ENCODE results near the gene EDAR.

The EDAR gene

GRCh38 chr2:108923736-108924579, 65.1 kb downstream of the EDAR start:
- DNase-seq = no peak

GRCh38 chr2:108923019-108923700, 65.9 kb downstream of the EDAR start:
- no peak for DNase-seq

GRCh38 chr2:108922141-108922915, 66.7 kb downstream of the EDAR start:
- DNase-seq = no peak

GRCh38 chr2:108921096-108922030, 67.7 kb downstream of the EDAR start:
- no peak for DNase-seq

GRCh38 chr2:108920686-108921085, 68.3 kb downstream of the EDAR start:
- no peak for DNase-seq

GRCh38 chr2:108919571-108920373, 69.2 kb downstream of the EDAR start:
- DNase-seq = no peak

GRCh38 chr2:108918941-108919341, 70.1 kb downstream of the EDAR start:
- no peak for DNase-seq

- no peak for DNase-seq
Measured at GRCh38 chr2:108918156-108918874, 70.7 kb downstream of the EDAR start.

GRCh38 chr2:108917526-108917925, 71.5 kb downstream of the EDAR start:
- DNase-seq = no peak

DNA sequence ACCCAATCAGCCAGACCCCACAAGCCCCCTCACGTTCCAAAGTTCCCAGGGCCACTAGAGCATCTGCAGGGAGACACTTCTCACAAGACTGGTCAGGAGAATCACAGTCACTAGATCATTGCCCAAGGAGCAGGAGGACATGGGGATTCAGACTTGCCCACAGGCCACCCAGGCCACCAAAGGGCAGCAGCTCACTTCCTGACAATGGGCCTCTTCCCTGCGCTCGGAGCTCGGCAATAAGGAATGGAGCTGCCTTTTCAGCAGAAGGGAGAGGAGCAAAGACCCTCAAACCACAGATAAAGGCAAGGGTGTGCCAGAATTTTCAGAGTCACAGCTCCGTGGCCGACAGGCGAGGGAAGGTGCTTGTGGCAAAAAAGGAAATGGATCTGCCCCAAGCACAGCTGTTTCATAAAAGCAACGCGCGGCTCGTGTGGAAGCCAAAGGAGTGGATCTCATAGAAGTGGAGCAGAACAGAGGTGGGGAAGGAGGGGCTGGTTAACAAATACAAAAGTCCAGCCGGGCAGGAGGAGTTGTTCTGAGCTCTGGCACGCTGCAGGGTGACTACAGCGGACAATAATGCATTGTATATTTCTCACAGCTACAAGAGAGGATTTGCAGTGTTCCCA, 72.1 kb downstream of the EDAR start:
- DNase-seq = no peak

DNA sequence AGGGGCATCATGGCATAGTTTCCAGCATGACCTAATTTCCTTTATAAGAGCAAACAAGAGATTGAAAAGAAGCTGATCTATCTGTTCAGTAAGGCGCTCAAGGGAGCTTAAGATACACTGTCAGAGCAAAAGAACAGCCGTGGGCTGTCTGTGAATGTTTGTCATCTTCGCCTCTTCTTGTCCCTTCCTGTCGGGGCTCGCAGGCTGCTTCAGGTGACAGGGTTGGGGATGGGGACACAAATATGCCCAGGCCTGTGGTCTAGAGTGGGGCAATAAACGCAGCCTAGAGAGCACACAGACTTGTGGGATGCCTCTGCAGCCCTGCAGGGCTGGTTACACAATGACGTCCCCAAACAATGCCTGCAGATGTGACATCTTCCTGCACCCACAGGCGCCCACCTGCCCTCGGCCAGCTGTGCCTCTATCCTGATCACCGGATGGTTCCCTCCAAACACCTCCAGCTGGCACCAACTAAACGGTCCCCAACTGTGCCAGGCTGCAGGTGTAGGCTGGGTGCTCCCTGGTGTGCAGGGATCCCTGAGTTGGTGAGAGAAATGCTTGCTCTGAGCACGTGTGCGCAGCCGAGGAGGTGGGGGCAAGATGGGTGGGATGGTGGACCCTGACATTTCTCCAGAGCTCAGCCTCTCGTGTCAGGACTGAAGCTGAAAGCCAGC, 72.8 kb downstream of the EDAR start:
- no peak for DNase-seq

- no peak for DNase-seq
Measured at GRCh38 chr2:108912629-108912902, 76.5 kb downstream of the EDAR start.

DNA sequence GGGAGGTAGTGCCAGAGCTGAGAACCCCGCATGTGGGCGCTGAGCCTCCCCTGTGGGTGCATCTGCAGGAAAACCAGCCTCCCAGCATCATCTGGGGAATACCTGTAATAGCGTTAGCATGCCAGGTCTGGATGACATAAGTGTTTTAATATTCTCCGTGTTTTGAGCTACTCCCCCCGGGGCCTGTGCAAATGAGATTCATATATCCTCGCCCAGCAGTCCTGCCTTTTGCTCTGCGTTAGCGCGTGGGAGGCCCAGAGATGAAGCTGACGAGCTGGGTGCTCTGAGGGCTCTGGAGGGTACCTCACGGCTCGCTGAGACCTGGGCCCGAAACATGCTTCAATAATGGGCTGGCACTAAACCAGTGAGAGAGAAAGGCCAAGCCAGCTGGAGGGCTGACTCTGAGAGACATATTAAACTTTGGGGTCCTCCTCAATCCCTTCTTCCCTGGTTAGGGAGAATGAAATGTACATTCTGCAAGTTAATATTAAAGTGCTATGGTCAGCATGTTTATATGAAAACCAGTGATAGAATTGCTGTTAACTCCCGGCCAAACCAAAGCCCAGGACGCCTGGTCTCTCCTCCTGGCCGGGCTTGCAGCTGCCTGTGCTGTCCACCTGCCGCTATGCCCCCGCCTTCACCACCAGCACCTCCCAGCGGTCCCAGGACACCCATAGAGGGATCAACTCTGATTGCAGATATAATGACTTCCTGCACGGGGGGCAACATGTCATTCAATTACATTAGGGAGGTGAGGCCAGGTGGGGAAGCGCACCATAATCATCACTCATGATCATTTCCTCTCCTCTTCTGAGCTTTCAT, 77.0 kb downstream of the EDAR start:
- DNase-seq = no peak

DNA sequence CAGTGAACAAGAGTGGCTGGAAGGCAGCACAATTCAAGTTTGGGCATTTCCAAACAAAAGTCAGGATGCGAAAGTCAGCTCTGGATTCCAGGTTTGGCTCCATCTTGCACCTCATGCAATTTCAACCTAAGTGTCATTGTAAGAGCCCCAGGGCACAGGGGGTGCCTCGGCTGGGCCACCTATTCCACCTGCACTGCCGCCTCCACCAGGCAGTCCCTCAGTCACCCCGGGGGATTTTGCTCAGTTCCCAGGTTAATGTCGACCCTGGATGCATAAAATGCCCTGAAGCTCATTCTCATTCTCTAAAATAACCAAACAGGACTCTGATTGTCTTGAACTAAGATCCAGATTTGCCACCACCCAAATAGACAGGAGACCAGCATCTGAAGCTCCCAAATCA, 77.6 kb downstream of the EDAR start:
- no peak for DNase-seq

DNA sequence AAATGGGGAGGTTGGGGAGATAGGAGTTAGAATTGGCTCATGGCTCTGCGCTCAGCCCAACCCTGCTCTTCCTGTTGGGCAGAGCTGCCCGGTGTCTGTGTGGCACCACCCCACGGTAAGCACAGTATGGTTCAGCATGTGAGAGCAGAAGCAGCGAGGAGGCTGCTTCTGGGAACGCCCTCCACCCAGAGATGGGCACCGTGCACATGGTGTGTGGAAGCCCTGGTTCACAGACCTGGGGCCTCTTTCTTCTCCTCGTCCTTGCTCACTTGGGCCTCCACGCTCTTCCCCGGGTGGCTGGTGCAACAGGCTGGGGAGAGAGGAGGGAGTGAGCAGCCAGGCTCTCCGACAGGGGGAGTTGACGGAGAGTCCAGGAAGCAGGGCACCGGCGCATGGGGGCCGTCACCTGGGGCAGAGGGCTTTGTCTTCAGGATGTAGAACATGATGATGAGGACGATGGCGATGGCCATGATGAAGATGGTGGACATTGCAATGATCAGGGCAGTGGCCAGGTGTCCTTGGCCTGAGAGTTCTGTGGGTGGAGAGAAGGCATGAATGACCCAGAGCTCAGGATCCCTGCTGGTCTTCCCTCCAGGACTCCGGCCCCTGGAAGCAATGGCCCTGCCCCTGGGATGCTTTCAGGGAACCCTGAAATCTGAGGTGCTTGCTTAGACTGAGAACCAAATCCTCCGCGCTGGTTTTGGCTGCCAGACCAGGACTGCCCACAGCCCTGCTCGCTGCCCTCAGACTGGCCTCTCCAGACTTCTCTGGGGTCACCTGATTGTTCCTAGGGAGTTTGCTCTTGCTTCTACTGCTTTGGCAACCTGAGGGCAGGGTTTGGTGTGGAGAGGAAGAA, 78.3 kb downstream of the EDAR start:
- DNase-seq = no peak

- no peak for DNase-seq
Measured at GRCh38 chr2:108910011-108910431, 79.0 kb downstream of the EDAR start.

DNA sequence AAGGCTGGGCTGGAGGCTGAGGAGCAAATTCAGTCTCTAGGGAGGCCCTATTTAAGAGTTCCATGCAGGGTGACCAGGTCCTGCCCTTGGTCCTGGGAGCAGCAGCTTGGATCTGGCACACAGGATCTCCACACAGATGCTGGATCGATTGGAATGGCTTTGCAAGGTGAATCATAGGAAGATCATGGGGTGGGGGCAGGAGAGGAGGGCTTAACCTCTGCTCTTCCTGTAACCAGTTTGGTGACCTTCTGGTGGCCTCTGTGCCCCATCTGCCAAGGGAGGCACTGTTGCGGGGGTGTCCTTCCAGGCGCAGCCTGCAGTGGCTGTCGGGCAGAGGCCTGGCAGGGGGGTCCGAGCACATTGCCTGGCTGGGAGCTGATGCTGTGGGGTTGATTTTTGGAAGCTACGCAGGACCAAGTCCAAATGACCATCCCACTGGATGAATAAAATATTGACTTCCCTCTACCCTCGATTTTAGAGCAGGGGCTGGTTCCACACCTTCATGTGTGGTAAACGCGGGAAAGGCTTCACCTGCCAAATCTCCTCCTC, 79.7 kb downstream of the EDAR start:
- no peak for DNase-seq

DNA sequence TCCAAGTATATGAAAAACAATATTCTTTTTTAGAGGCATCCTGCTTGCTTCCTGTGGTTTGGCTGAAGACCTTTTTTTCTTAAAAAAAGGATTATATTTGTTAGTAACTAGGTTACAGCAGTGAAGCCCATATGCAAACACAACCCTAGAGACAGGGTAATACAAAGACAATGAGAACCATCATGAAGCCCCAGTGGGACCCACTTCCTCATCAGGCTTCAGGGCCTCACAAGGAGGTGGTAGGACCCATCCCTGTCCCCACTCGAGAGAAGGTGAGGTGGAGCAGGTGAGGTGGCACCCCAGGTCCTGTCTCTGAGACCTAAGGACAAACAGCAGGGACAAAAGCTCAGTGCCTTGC, 80.3 kb downstream of the EDAR start:
- DNase-seq = no peak
